ENCODE measurements around the gene HEXD.

- TF ChIP-seq POLR2A (IDR thresholded peaks at IDR 0.05; ENCODE audit: low read depth, low read length) (no peak), POLR2AphosphoS5 (IDR thresholded peaks at IDR 0.05; ENCODE audit: low read depth, low read length) (no peak), TAF1 (IDR thresholded peaks at IDR 0.05; ENCODE audit: borderline replicate concordance, low read depth, low read length) (no peak)
Observed at GRCh38 chr17:82491533-82491932, 73.4 kb downstream of the HEXD start.

All from GM12892 (cell line).